Suprapubic skin (tissue), 4 donors: ENCODE data around the gene MEIS1.

Source experiments
- EP300 ChIP-seq: sonication (generic); formaldehyde crosslinking; IDR thresholded peaks from one replicate; pipeline ENCODE4 v1.6.1; 2017; ENCODE audit warnings: antibody characterized with exemption
- POLR2A ChIP-seq, 2 donors: fragments of 450-650 bp; IDR thresholded peaks; one replicate each; pipeline ENCODE4 v1.6.1; 2017; ENCODE audit warnings: antibody characterized with exemption in 2 of 2, mild to moderate bottlenecking in 2 of 2, moderate library complexity in 2 of 2
- POLR2AphosphoS5 ChIP-seq, 3 donors: sonication (generic); formaldehyde crosslinking; IDR thresholded peaks; one replicate each; pipeline ENCODE4 v1.6.1; 2017; ENCODE audit warnings: antibody characterized with exemption in 3 of 3
- TF ChIP-seq, protein P1 (sequence below), 2 donors: fragments of 200-600 bp in 1 of 2; fragments of 450-650 bp in 1 of 2; sonication (generic) in 1 of 2; IDR thresholded peaks; one replicate each; pipeline ENCODE4 v1.5.1; 2016 to 2019; ENCODE audit warnings: antibody characterized with exemption in 2 of 2, mild to moderate bottlenecking in 1 of 2, moderate library complexity in 1 of 2

DNA sequence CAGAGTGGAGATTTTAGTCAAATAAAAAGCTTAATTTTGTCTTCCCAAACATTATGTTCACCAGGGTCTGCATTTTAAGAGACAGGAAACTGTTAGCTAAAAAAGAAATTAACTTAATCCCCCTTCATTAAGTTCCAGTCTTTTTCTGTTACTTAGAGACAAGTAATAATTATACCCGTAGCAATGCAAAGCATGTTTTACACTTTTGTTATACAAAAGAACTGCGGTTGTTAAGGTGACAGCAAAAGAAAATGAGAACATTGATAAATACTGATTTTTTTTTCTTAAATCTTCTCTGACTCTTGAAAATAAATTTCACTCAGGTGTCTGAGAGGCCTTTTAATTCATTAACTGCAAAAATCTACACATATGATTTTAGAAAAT lies 101.4 kb downstream of the MEIS1 start:
- TF ChIP-seq, protein P1, sequence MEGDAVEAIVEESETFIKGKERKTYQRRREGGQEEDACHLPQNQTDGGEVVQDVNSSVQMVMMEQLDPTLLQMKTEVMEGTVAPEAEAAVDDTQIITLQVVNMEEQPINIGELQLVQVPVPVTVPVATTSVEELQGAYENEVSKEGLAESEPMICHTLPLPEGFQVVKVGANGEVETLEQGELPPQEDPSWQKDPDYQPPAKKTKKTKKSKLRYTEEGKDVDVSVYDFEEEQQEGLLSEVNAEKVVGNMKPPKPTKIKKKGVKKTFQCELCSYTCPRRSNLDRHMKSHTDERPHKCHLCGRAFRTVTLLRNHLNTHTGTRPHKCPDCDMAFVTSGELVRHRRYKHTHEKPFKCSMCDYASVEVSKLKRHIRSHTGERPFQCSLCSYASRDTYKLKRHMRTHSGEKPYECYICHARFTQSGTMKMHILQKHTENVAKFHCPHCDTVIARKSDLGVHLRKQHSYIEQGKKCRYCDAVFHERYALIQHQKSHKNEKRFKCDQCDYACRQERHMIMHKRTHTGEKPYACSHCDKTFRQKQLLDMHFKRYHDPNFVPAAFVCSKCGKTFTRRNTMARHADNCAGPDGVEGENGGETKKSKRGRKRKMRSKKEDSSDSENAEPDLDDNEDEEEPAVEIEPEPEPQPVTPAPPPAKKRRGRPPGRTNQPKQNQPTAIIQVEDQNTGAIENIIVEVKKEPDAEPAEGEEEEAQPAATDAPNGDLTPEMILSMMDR (IDR thresholded peaks at IDR 0.05): no peak
- no peak for TF ChIP-seq EP300
- TF ChIP-seq POLR2A (IDR thresholded peaks at IDR 0.05): no peak
- no peak for TF ChIP-seq POLR2AphosphoS5 (IDR thresholded peaks at IDR 0.05)
